HG02642 (cell line): ENCODE results near the gene EIF4G3.
"Not testable (repeated sequence)": the region's sequence is repeated elsewhere in the genome, so short reads cannot be mapped to it uniquely, and the experiment has no call there.

ENCODE experiments used
- ATAC-seq: cut with Tn5 transposase; IDR thresholded peaks from one replicate; pipeline ENCODE4 v1.9.1; 2021; ENCODE audit warnings: mild to moderate bottlenecking; ENCODE audit not compliant: unreplicated experiment, poor library complexity

Gene EIF4G3

DNA sequence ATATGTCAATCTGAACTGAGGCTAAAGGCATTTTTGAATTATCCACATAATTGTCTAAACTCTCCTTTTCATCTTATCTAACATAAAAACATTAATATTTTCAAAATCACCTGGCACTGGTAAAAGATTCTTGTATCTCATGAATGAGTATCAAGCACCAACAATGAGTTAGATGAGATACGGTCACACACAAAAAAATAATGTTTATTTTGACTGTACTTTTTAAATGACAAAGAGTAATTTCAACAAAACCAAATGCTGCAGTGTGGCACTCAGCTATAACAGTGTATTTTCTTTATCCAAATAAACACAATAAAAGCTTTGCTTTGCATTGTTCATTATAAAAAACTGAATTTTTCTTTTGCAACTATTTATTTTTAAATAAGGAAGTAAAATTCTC, 59.5 kb downstream of the EIF4G3 start:
- ATAC-seq = no peak

DNA sequence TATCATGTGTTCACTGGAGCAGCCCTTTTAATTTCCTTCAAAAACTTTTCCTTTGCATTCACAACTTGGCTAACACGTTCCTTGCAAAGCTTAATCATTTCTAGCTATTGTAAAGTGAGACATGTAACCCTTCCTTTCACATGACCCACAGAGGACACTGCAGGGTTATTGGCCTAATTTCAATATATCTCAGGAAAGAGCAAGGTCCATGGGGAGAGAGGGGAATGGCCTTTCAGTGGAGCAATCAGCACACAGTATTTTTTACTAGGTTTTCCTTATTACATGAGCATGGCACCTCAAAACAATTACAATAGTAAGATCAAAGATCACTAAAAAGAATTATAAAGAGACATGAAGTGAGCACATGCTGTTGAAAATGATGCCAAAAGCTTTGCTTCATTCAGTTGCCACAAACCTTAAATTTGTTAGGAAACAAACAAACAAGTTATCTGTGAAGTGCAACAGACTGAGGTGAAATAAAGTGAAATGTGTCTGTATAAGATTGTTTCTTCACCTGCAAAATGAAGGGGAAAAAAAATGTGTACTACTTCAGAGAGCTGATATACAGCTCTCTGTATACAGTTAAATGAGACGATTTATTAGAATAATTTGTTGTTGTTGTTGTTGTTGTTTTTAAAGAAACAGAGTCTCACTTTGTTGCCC, 61.5 kb downstream of the EIF4G3 start:
- ATAC-seq = no peak

DNA sequence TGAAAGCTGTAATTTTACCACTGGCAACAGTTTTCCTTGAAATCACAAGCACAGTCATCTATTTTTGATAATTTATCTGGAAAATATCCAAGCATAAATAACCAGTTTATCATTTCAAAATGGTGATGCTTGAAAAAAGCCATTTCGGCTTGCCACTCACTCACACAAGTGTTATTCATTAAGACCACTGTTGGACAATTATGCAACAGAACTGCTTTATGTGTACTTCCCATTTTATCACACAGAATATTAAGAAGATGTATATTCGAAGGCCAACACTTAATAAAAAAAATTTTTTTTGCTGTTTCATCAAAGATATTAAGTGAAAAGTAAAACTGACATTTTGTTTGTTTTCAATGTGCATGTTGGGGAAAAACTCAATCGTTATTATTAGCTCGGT, 62.3 kb downstream of the EIF4G3 start:
- no peak for ATAC-seq

DNA sequence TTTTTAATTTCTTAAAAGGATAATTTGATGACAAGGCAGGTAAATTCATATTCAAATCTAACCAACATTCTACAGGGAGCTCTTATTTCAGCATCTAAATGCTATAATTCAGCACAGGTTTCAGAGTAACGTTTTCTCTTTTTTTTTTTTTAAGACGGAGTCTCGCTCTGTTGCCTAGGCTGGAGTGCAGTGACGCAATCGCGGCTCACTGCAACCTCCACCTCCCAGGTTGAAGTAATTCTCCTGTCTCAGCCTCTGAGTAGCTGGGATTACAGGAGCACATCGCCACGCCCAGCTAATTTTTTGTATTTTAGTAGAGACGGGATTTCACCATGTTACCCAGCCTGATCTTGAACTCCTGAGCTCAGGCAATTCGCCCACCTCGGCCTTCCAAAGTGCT, 66.5 kb downstream of the EIF4G3 start:
- ATAC-seq = no peak

DNA sequence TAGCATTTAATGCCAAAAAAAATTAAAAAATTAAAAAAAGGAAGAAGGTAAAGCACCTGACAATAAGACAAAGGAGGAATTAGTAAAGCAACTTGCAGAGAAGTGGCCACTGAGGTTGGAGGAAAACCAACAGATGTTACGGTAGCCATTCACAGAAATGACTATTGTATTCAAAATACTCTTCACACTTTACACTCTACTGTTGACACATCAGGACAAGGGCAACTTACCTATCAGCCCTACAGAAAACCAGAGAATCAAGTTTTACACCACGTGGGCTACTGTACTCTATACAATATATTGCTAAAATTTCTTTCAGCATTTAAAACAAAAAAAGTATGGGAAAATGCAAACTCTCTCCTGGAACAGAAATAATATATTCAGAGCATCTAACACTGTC, 70.0 kb downstream of the EIF4G3 start:
- ATAC-seq = no peak

DNA sequence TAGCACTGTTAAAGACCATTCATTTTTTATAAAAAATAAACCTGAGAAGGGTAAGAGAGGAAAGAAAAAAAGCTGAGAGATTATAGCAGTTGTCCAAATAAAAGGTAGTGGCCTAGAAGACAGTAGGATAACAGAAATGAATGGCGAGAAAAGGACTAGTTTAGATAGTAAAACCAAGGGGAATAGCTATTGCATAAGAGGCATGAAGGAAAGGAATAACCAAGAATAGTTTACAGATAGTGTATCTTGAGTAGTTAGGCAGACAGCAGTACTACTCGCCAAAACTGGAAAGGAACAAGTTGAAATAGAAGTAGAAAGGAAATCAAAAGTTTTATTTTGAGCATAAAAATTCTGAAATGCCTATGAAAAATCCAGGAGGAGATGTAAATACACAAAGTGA, 70.5 kb downstream of the EIF4G3 start:
- no peak for ATAC-seq

DNA sequence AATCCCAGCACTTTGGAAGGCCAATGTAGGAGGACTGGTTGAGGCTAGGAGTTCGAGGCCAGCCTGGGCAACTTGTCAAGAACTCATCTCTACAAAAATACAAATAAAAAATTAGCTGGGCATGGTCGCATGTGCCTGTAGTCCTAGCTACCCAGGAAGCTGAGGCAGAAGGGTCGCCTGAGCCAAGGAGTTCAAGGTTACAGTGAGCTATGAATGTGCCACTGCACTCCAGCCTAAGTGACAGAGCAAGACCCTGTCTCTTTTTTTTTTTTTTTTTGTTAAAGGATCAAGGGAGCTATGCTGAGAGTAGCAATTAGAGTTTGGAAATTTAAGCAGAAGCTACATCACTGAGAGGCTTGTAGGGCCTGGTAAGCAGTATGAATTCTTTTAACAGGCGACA, 70.9 kb downstream of the EIF4G3 start:
- no peak for ATAC-seq

DNA sequence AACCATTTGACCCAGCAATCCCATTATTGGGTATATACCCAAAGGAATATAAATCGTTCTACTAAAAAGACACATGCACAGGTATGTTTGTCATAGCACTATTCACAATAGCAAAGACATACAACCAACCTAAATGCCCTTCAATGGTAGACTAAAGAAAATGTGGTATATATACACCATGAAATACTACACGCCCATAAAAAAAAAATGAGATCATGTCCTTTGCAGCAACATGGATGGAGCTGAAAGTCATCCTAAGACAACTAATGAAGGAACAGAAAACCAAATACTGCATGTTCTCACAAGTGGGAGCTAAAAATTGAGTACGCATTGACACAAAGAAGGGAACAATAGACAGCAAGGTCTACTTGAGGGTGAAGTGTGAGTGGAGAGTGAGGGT, 72.0 kb downstream of the EIF4G3 start:
- no peak for ATAC-seq

DNA sequence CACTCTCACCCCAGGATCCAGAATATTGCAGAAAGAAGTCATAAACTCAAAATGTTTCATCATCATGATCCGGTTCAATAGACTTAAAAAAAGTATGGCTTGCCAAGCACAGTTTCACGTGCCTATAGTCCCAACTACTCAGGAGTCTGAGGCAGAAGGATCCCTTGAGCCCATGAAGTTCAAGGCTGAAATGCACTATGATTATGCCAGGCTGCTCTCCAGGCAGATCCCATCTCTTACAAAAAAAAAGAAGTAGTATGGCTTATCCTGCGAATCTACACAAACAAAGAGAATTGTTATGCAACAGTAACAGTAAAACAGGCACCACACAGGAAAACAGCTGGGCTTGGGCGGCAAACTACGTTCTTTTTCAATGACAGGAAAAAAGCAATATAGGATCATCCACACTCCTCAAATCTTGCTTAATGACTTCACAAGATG, 76.2 kb downstream of the EIF4G3 start:
- no peak for ATAC-seq

DNA sequence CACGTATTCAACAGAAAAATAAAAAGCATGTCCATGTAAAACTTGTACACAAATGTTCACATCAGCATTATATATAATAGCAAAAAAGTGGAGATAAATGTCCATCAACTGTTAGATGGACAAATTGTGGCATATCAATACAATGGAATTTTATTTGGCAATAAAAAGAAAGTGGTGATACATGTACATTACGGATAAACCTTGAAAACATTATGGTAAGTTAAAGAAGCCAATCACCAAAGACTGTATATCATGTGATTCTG, 76.9 kb downstream of the EIF4G3 start:
- ATAC-seq = no peak

DNA sequence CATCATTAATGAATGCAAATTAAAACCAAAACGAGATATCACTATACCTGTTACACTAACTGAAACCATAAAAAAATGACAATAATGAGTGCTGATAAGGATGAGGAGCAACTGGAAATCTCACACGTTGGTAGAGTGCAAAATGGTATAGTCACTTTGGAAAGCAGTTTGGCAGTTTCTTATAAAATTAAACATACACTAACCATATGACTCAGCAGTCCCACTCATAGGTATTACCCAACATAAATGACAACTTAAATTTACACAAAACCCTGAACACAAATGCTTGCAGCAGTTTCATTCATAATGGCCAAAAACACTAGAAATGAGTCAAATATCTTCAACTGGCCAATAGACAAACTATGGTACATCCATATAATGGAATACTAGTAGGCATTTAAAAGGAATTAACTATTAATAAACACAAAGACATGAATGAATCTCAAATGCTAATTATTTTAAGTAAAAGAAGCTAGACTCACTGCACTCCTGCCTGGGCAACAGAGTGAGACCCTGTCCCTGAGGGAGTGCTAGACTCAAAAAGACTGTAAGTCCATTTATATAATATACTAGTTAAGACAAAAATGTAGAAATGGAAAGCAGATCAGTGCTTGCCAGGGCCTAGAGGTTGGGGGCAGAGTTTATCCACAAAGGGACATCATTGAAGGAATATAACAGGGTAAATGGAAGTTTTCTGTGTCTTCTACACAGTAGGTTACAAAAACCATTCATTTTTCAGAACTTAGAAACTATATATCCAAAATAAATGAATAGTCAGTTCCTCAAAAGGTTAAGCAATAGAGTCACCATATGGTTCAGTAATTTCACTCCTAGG, 77.4 kb downstream of the EIF4G3 start:
- no peak for ATAC-seq

DNA sequence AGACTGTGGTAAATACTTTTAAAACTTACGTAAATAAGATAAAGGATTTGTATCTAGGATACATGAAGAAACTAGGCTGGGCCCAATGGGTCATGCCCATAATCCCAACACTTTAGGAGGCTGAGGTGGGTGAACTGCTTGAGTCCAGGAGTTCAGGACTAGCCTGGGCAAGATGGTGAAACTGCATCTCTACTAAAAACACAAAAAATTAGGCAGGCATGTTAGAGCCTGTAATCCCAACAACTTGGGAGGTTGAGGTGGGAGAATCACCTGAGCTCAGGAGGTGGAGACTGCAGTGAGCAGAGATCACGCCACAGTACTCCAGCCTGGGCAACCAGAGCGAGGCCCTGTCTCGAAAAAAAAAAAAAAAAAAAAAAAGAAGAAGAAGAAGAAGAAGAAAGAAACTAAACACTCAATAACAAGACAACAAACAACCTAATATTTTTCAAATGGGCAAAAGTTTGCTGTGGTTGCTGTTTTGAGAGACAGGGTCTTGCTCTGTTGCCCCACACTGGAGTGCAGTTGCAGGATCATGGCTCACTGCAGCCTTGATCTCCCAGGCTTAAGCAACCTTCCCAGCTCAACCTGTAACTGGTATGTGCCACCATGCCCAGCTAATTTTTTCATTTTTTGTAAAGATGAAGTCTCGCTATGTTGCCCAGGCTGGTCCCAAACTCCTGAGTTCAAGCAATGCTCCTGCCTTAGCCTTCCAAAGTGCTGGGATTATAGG, 78.3 kb downstream of the EIF4G3 start:
- no peak for ATAC-seq

DNA sequence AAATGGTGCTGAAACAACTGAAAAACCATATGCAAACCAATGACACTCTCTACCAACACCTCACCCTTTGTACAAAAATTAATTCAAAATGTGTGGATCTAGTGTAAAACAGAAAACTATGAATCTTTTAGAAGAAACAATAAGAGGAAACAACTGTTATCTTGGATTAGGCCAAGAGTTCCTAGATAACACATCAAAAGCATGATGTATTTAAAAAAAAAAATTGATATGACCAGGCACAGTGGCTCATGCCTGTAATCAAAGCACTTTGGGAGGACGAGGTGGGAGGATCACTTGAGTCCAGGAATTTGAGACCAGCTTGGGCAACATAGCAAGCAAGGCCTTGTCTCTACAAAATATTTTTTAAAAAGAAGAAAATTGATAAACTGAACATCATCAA, 79.0 kb downstream of the EIF4G3 start:
- ATAC-seq = no peak

DNA sequence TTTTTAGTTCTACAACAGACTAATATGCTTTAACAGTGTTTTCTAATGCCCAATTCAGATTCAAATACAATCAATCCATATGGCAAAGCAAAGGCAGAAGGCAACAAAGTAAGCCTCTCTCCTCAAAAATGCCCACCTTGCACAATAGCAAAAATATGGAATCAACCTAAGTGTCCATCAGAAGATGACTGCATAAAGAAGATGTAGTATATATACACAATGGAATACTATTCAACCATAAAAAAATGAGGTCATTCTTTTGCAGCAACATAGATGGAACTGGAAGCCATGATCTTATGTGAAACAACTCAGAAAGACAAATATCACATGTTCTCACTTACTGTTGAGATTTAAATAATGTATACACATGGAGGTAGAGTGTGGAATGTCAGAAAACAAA, 80.7 kb downstream of the EIF4G3 start:
- ATAC-seq = no peak

DNA sequence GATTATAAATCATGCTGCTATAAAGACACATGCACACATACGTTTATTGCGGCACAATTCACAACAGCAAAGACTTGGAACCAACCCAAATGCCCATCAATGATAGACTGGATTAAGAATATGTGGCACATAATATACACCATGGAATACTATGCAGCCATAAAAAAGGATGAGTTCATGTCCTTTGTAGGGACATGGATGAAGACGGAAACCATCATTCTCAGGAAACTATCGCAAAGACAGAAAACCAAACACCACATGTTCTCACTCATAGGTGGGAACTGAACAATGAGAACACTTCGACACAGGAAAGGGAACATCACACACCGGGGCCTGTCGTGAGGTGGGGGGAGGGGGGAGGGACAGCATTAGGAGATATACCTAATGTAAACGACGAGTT, 82.4 kb downstream of the EIF4G3 start:
- not testable (repeated sequence) for ATAC-seq

DNA sequence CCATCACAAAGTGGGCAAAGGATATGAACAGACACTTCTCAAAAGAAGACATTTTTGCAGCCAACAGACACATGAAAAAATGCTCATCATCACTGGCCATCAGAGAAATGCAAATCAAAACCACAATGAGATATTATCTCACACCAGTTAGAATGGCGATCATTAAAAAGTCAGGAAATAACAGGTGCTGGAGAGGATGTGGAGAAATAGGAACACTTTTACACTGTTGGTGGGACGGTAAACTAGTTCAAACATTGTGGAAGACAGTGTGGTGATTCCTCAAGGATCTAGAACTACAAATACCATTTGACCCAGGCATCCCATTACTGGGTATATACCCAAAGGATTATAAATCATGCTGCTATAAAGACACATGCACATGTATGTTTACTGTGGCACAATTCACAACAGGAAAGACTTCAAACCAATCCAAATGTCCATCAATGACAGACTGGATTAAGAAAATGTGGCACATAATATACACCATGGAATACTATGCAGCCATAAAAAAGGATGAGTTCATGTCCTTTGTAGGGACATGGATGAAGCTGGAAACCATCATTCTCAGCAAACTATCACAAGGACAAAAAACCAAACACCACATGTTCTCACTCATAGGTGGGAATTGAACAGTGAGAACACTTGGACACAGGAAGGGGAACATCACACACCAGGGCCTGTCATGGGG, 83.3 kb downstream of the EIF4G3 start:
- ATAC-seq = not testable (repeated sequence)

DNA sequence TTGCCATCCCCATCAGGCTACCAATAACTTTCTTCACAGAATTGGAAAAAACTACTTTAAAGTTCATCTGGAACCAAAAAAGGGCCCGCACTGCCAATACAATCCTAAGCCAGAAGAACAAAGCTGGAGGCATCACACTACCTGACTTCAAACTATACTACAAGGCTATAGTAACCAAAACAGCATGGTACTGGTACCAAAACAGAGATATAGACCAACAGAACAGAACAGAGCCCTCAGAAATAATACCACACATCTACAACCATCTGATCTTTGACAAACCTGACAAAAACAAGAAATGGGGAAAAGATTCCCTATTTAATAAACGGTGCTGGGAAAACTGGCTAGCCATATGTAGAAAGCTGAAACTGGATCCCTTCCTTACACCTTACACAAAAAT, 84.2 kb downstream of the EIF4G3 start:
- not testable (repeated sequence) for ATAC-seq

DNA sequence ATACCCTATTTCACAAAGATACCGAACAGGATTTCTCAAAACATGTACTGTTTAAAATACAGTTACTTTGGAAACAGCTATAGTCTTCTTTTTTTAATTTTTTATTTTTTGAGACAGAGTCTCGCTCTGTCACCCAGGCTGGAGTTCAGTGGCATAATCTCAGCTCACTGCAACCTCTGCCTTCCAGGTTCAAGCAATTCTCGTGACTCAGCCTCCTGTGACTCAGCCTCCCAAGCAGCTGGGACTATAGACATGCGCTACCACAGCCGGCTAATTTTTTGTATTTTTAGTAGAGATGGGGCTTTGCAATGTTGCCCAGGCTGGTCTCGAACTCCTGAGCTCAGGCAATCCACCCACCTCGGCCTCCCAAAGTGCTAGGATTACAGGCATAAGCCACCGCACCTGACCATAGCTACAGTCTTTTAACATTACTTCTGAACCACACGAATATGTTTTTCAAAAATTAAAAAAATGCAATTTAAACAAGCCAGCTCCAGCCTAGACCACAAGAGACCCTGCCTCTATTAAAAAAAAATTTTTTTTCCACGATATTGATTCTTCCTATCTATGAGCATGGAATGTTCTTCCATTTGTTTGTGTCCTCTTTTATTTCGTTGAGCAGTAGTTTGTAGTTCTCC, 85.5 kb downstream of the EIF4G3 start:
- ATAC-seq = not testable (repeated sequence)

DNA sequence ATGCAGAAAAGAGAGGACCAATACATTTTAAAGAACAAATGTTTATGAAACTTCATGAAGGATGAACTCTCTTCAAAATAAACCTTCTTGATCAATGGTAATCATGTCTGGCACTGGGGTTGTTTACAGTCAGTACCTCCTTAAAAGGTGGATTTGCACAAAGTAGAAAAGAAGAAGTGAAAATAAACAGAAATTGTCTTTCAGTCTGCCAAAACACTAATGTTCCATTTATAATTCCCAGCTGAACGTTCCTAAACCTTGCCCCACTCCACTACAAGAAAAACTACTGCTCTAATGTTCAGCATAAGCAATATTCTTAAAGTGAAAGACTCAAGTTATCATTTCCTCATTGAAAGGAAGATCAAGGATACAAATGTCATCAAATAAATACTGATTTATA, 86.2 kb downstream of the EIF4G3 start:
- ATAC-seq = no peak

DNA sequence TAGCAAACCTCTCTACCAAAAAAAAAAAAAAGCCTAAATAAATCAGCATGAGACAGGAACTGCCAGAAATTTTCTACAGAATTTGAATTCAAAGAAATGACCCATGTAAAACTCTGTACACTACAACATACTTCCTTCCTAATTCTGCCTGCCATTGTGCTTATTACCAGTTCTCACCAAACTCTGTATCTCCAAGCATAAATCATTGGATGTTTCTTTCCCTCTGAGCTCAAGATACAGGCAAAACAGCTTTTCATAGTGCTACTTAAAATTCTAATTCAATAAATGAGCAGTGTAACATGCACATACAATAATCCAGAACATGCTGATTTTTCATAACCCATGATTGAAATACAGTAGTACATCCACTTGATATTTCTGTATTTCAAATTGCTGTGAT, 87.0 kb downstream of the EIF4G3 start:
- no peak for ATAC-seq
